ENCODE data around the gene MB21D2.

DNA sequence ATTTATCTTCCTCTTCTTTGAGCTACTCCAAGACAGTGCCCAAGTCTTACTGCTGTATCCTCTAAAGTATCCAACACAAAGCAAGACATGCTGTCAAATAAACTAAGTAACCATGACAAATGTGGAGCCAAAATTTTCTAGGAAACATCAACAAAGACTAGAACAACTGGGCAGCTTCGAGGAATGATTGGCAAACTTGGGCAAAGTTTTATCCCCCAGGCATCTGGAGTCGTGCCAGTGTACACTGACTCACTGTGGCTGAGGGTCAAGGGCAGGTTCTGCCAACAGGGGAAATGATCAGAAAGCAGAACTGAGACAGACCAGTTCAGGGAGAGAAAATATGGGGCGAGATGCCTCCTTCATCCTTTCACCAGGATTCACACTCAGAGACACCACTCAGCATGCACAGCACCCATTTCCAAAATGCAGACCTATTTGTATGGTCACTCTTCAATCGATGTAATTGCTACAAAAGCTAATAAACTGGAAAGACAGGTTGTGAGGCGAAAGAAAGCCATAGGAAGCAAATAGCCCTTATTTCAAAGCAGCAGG is 65.8 kb downstream of the MB21D2 start:
- no peak for TF ChIP-seq POLR2A (IDR thresholded peaks at IDR 0.05)
- TF ChIP-seq, protein P1, sequence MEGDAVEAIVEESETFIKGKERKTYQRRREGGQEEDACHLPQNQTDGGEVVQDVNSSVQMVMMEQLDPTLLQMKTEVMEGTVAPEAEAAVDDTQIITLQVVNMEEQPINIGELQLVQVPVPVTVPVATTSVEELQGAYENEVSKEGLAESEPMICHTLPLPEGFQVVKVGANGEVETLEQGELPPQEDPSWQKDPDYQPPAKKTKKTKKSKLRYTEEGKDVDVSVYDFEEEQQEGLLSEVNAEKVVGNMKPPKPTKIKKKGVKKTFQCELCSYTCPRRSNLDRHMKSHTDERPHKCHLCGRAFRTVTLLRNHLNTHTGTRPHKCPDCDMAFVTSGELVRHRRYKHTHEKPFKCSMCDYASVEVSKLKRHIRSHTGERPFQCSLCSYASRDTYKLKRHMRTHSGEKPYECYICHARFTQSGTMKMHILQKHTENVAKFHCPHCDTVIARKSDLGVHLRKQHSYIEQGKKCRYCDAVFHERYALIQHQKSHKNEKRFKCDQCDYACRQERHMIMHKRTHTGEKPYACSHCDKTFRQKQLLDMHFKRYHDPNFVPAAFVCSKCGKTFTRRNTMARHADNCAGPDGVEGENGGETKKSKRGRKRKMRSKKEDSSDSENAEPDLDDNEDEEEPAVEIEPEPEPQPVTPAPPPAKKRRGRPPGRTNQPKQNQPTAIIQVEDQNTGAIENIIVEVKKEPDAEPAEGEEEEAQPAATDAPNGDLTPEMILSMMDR (IDR thresholded peaks at IDR 0.05): no peak
